Vagina (tissue), 2 donors: ENCODE measurements around the gene TMEM44. TPM values are rescaled to one million over a fixed set of nuclear protein-coding genes. Genes with fewer than 3 reads are reported as not detected.
"Not testable (repeated sequence)": the region's sequence is repeated elsewhere in the genome, so short reads cannot be mapped to it uniquely, and the experiment has no call there.

Experiments
- DNase-seq, 2 donors: peaks; one replicate each; pipeline ENCODE4 v3.0.0-alpha.2; 2017; ENCODE audit errors: extremely low spot score in 2 of 2
- H3K27ac ChIP-seq: fragments of 200-600 bp; sonication (generic); one replicate; pipeline ENCODE4 v1.5.1; 2019
- H3K27me3 ChIP-seq: fragments of 200-600 bp; sonication (generic); one replicate; pipeline ENCODE4 v1.5.1; 2019
- H3K36me3 ChIP-seq, 2 donors: fragments of 200-600 bp; sonication (generic); one replicate each; pipeline ENCODE4 v1.5.1; 2017 to 2019
- H3K4me1 ChIP-seq: fragments of 200-600 bp; sonication (generic); one replicate; pipeline ENCODE4 v1.5.1; 2019
- H3K4me3 ChIP-seq, 2 donors: fragments of 200-600 bp; sonication (generic); 1 replicate in 1 of 2; 2 replicates in 1 of 2; pipeline ENCODE4 v1.5.1; 2016 to 2019
- H3K9me3 ChIP-seq: fragments of 200-600 bp; sonication (generic); one replicate; pipeline ENCODE4 v1.5.1; 2019
- POLR2A ChIP-seq, 2 donors: fragments of 450-650 bp; IDR thresholded peaks; one replicate each; pipeline ENCODE4 v1.6.1; 2017; ENCODE audit warnings: antibody characterized with exemption in 2 of 2, mild to moderate bottlenecking in 2 of 2, moderate library complexity in 2 of 2
- POLR2AphosphoS5 ChIP-seq, 2 donors: sonication (generic); formaldehyde crosslinking; IDR thresholded peaks; one replicate each; pipeline ENCODE4 v1.9.0; 2017; ENCODE audit warnings: antibody characterized with exemption in 2 of 2, mild to moderate bottlenecking in 2 of 2, low read depth in 1 of 2; ENCODE audit not compliant: insufficient read depth in 1 of 2
- intact Hi-C: fragments of 100-400 bp; cut with DNase I; formaldehyde crosslinking; loops from one replicate; pipeline ENCODE4 v1.15.1; 2023
- total RNA-seq: library from RNA; depleted of rRNA; stranded (reverse); fragments of >200 nt; gene quantifications from one replicate; pipeline ENCODE4 v1.2.3, GENCODE V29; 2016
- TF ChIP-seq, protein P1 (sequence below), 3 experiments: fragments of 450-650 bp in 2 of 3; fragments of 200-600 bp in 1 of 3; sonication (generic) in 1 of 3; IDR thresholded peaks; one replicate each; pipeline ENCODE4 v1.5.1; 2017 to 2019; ENCODE audit warnings: antibody characterized with exemption in 3 of 3, mild to moderate bottlenecking in 2 of 3, moderate library complexity in 2 of 3

TMEM44 gene
- total RNA-seq, 1 donor from 2014 or later: 11.0 TPM

DNA sequence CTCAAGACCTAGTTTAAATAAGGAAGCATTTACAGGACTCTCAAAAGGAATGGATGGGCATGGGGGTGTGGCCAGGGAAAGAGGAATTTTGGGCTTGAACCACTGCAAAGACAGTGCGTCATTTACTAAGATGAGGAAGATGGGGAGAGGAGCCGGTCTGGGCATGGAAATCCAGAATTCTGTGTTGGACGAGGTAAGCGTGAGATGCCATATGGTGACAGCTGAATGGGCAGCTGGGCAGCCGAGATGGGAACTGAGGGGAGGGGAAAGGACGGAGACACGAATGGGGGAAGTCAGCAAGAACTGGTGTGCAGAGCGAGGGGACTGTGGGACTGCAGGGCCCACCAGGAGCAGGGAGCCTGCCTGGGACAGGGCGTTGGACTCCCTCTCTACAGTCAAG is 24.2 kb downstream of the TMEM44 start:
- Histone ChIP-seq H3K36me3 (no peaks in the 10 kb centered on the region), H3K27ac (no peak overlapping the region), H3K27me3 (no peaks in the 10 kb centered on the region), H3K9me3 (no peaks in the 10 kb centered on the region), H3K4me3 (no peak overlapping the region), H3K4me1 (no peaks in the 10 kb centered on the region)
- no peak for DNase-seq
- TF ChIP-seq, protein P1, sequence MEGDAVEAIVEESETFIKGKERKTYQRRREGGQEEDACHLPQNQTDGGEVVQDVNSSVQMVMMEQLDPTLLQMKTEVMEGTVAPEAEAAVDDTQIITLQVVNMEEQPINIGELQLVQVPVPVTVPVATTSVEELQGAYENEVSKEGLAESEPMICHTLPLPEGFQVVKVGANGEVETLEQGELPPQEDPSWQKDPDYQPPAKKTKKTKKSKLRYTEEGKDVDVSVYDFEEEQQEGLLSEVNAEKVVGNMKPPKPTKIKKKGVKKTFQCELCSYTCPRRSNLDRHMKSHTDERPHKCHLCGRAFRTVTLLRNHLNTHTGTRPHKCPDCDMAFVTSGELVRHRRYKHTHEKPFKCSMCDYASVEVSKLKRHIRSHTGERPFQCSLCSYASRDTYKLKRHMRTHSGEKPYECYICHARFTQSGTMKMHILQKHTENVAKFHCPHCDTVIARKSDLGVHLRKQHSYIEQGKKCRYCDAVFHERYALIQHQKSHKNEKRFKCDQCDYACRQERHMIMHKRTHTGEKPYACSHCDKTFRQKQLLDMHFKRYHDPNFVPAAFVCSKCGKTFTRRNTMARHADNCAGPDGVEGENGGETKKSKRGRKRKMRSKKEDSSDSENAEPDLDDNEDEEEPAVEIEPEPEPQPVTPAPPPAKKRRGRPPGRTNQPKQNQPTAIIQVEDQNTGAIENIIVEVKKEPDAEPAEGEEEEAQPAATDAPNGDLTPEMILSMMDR (IDR thresholded peaks at IDR 0.05): no peak
- TF ChIP-seq POLR2A (IDR thresholded peaks at IDR 0.05) (no peak), POLR2AphosphoS5 (IDR thresholded peaks at IDR 0.05; ENCODE audit: insufficient read depth in 1 of 2, low read depth in 1 of 2) (no peak)
- intact Hi-C loops: no loop called here

DNA sequence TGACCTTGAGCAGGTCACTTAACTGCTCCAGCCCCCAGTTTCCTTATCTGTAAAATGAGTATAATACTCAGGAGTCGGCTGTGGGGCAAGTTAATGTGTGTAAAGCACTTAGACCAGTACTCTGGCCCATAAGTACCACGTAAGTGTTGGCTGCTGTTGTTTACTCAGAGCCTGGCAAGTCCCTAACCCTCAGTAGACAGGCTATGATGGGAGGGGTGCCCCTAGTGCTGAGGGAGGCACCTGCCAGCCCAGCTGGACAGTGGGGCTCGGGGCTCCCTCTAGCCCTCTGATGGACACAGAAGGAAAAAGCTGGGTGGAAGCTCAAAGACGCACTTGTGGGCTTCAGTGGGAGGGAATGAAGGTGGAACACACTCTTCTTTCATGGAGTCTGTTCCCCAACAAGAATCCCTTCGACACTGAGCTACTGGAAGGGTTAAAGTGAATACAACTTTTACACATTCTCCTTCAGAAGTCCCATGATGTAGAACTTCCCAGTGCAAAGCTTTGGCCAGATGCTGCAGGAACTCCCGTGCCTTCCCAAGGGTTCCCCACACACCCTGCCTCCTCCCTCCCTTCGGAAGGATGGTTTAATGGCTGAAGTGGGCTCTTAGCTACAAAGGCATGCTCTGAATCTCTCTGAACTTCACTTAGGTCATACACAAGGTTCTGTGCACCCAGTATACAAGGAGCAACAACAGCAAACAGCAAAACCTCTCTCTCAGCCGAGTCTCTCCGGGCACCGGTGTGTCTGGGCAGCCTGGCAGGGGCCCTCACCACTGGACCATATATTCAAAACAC is 25.4 kb downstream of the TMEM44 start:
- Histone ChIP-seq H3K4me1 (no peaks in the 10 kb centered on the region), H3K4me3 (no peak overlapping the region), H3K9me3 (no peaks in the 10 kb centered on the region), H3K27ac (no peak overlapping the region), H3K27me3 (no peaks in the 10 kb centered on the region), H3K36me3 (no peaks in the 10 kb centered on the region)
- no peak for TF ChIP-seq POLR2A (IDR thresholded peaks at IDR 0.05)
- TF ChIP-seq, protein P1 (IDR thresholded peaks at IDR 0.05): no peak
- no peak for TF ChIP-seq POLR2AphosphoS5 (IDR thresholded peaks at IDR 0.05; ENCODE audit: insufficient read depth in 1 of 2, low read depth in 1 of 2)
- DNase-seq: no peak
- intact Hi-C loops: no loop called here

DNA sequence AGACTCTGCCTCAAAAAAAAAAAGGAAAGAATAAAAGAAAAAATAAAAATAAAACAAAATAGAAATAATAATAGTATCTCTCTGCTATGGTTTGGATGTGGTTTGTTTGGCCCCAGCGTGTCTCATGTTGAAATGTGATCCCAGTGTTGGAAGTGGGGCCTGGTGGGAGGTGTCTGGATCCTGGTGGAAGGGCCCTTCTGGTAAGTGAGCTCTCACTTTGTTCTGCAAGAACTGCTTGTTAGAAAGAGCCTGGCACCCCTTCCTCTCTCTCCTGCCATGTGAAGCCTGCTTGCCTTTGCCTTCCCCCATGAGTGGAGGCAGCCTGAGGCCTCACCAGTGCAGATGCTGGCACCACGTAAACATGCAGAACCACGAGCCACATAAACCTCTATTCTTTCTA is 26.3 kb downstream of the TMEM44 start:
- Histone ChIP-seq H3K9me3 (no peaks in the 10 kb centered on the region), H3K4me1 (no peaks in the 10 kb centered on the region), H3K27ac (no peak overlapping the region), H3K36me3 (no peaks in the 10 kb centered on the region), H3K4me3 (no peak overlapping the region), H3K27me3 (no peaks in the 10 kb centered on the region)
- TF ChIP-seq POLR2A (IDR thresholded peaks at IDR 0.05) (no peak), POLR2AphosphoS5 (IDR thresholded peaks at IDR 0.05; ENCODE audit: insufficient read depth in 1 of 2, low read depth in 1 of 2) (no peak)
- TF ChIP-seq, protein P1 (IDR thresholded peaks at IDR 0.05): no peak
- DNase-seq: no peak
- intact Hi-C loops: no loop called here

DNA sequence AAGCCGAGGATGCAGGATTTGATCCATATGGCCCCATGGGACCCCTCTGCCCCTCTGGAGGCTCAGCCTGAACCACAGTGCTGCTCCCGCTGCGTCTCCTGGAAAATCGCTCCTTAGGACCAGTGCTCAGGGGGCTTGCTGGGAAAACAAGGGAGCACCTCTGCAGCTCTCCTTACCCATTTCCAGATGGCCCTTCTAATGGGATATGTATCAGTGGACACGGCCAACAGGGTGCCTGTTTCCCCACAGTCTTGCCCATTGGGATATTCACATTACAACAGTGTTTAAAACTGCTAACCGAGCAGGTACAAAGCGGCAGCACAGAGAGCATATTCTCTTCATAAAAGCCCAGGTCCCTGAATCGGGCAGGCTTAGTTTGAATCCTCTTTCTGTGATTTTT is 27.1 kb downstream of the TMEM44 start:
- no peak for TF ChIP-seq POLR2AphosphoS5 (IDR thresholded peaks at IDR 0.05; ENCODE audit: insufficient read depth in 1 of 2, low read depth in 1 of 2)
- TF ChIP-seq, protein P1 (IDR thresholded peaks at IDR 0.05): no peak
- H3K36me3 ChIP-seq: no peaks in the 10 kb centered on the region
- H3K9me3 ChIP-seq: no peaks in the 10 kb centered on the region
- DNase-seq: no peak
- H3K4me1 ChIP-seq: no peaks in the 10 kb centered on the region
- intact Hi-C loops: no loop called here
- no peak overlapping the region for H3K4me3 ChIP-seq
- H3K27me3 ChIP-seq: no peaks in the 10 kb centered on the region
- no peak overlapping the region for H3K27ac ChIP-seq

DNA sequence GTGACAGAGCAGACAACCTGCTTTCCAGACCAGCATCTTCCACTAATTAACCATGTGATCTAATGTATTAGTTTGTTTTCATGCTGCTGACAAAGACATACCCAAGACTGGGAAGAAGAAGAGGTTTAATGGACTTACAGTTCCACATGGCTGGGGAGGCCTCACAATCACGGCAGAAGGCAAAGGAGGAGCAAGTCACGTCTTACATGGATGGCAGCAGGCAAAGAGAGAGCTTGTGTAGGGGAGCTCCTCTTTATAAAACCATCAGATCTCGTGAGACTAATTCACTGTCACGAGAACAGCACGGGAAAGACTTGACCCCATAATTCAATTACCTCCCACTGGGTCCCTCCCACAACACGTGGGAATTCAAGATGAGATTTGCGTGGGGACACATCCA is 27.9 kb downstream of the TMEM44 start:
- H3K9me3 ChIP-seq, H3K27ac ChIP-seq, intact Hi-C loops, H3K4me3 ChIP-seq, DNase-seq, H3K27me3 ChIP-seq, H3K36me3 ChIP-seq, H3K4me1 ChIP-seq: not testable (repeated sequence)
